T-helper 1 cell (primary cell): ENCODE measurements around the gene LEPROT.

ENCODE experiments used
- DNase-seq, 5 donors: peaks; one replicate each; pipeline ENCODE4 v3.0.0-alpha.2; 2012 to 2020

Gene LEPROT

GRCh38 chr1:65479554-65480204 lies 59.2 kb downstream of the LEPROT start:
- DNase-seq = no peak

- no peak for DNase-seq
Measured at GRCh38 chr1:65480684-65481405, 60.4 kb downstream of the LEPROT start.

GRCh38 chr1:65483993-65484754 lies 63.7 kb downstream of the LEPROT start:
- no peak for DNase-seq
